HG03378 (cell line): ENCODE measurements around the gene MYO7B.
A peak's percentile ranks its signal among the peaks of the same experiment; 100 is the strongest.
"Not testable (repeated sequence)": the region's sequence is repeated elsewhere in the genome, so short reads cannot be mapped to it uniquely, and the experiment has no call there.

Source experiments
- ATAC-seq: cut with Tn5 transposase; IDR thresholded peaks from one replicate; pipeline ENCODE4 v1.9.1; 2021; ENCODE audit warnings: mild to moderate bottlenecking, moderate library complexity; ENCODE audit not compliant: unreplicated experiment

The MYO7B gene

DNA sequence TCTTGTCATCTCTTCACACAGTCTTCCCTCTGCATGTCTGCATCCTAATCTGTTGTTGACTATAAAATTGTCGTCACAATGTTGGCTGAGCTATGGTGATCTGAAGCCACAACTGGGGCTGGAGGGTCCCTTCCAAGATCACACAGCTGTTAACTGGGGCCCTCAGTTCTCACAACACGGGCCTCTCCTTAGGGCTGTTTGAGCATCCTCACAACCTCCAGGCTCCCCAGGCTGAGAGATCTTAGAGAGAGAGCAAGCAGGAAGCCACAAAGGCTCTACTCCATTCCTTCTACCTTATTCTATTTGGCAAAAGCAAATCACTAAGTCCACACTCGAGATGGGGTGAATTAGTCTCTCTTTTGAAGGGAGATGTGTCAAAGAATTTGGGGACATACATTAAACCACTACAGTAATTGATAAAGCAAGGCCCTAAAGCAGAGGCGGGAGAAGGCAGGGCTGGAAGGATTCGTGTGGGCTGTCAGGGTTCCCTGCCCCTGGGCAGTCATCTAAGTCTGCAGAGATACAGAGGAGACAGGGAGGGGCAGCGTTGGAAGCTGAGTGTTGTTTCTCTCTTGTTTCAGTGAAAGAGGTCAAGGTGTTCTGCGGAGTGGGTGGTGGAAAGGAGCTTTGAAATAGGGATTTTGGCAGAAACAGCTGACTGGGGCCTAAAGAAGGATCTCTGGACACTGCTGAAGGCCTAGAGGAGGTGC lies 15.9 kb downstream of the MYO7B start:
- ATAC-seq: no peak

DNA sequence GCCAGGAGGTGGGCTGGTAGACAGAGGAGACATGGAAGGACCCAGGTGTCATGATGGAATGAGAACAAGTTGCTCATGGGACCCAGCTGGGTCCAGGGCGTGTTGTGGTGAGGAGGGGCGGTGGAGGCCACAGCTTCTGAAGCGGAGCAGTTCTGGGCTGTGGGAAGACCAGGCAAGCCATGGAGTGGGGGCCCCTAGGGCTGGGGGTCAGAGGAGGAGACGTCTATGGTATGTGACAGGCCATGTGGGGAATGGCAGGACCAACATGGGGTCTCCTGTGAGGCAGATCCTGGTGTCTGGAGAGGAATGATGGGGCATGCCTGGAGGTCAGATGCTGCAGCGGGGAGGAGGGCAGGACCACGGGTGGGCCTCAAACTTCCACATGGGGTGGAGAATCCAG lies 16.9 kb downstream of the MYO7B start:
- ATAC-seq: no peak

DNA sequence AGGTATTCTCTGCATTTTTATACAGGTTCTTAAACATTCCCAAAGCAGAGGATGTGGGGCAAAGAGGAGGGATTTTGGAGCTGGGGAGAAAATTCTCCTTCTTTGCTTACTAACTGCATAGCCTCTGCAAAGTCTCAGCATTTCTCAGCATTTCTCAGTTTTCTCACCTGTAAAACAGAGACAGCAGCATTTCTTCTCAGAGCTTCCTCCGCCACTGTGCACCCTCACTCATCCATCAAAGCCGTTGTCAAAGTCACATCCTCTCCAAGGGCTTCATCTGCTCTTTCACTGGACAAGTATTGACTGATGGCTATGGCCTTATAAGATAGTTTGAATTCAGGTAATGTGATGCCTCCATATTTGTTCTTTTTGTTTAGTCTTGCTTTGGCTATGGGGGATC lies 17.4 kb downstream of the MYO7B start:
- no peak for ATAC-seq

DNA sequence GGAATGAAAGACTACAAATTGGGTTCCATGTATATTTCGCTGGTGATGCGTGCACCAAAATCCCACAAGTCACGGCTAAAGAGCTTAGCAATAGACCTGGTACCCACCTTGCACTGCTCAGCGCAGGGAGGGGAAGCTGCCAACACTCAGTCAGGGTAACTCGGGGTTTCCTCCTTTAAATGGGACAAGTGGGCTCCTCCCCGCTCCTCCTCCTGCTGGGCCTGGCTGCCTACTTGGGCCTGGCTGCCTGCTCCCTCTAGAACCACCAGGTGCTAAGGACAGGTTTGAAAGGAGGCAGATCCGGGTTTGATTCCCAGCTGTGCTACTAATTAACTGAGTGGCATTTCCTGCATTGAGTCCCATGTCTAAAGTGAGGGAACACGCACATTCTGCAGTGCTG lies 23.4 kb downstream of the MYO7B start:
- ATAC-seq: no peak

DNA sequence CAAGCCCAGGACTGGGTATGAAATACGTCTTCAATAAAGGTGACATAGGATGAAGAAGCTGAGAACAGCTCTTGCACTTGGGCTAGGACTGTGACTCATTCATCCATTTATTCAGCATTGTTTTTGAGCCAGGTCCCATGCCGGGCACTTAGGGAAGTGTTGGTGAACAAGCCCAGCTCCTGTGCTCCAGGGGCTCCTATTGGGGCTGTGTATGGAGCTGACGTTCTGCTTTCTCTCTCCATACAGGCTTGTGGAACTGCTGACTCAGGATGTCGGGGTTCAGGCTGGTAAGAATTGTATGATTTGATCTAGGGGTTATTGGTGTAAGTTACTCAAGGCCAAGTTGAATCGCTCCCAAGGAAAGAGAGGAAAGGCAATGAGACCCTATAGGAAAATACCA lies 24.0 kb downstream of the MYO7B start:
- ATAC-seq: no peak

DNA sequence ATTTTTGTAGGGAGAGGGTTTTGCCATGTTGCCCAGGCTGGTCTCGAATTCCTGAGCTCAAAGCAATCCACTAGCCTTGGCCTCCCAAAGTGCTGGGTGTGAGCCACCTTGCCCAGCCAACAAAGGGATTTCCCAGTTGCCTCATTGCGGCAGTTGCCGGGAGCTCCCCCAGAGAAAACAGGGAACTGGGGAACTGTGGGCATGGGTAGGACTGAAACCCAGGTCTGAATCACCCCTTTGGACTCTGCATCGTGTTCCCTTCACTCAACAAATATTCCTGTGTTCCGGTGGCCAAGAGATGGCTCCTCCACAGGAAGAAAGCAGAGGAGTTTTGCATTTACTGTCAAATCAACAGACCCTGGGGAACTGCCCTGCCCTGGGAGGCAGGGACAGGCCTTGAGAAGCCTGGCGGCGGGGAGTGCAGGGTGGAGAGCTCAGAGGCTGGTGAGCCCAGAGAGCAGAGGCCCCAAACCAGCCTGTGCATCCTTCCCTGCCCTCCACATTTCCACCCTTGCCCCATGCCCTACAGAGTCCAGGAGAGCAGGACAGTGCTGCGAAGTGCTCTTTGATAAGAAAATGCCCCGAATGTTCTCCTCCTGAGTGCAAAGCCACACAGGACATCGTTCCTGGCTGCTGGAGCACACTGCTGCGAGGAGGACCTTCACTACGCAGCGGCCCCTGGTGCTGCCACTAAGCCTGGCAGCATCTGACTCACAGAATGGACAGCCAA lies 24.9 kb downstream of the MYO7B start:
- no peak for ATAC-seq

DNA sequence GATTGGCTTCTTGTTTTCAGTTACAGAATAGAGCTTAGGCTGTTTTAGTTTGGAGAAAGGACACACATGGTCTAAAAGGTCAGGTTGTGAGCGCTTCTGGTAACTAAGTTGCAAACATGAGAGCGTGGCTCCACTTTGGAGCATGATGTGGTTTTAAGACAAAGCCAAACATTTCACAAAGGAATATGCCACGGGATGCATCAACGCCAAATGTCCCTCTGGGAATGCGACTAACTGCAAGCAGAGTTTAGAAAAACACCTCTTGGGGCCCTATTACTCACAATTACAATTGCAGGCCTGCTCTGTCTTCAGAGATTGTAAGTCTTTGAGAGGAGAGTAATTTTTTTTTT lies 25.4 kb downstream of the MYO7B start:
- ATAC-seq: no peak

DNA sequence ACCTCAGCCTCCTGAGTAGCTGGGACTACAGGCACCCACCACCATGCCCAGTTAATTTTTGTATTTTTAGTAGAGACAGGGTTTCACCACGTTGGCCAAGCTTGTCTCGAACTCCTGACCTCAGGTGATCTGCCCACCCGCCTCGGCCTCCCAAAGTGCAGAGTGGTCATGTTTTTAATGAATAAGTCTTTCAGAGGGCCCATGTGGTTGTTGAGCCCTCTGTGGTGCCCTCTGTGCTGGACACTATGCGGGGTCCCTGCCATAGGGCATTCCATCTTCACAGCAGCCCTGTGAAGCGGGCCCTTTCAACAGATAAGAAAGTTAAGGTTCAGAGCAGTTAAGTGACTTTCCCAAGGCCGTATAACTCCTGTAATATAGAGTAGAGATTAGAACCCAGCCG lies 25.9 kb downstream of the MYO7B start:
- no peak for ATAC-seq

DNA sequence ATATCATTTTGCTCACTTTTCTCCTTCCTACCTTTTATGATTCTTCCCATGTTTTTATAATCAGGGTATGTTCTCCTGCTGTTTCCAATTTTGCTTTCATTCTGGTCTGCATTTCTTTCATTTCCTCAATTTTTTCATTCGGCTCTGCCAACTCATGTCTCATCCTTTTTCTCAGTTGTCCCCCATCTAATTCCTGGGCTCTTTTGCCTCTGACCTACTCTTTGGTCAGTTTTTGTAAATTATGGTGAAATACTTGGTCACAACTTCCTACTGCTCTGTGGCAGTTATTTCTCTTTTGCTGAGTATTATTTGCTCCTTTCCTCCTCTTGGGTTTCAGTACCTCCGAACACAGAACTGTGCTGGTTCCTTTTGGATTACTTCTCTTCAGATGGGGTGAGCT lies 27.5 kb downstream of the MYO7B start:
- no peak for ATAC-seq

DNA sequence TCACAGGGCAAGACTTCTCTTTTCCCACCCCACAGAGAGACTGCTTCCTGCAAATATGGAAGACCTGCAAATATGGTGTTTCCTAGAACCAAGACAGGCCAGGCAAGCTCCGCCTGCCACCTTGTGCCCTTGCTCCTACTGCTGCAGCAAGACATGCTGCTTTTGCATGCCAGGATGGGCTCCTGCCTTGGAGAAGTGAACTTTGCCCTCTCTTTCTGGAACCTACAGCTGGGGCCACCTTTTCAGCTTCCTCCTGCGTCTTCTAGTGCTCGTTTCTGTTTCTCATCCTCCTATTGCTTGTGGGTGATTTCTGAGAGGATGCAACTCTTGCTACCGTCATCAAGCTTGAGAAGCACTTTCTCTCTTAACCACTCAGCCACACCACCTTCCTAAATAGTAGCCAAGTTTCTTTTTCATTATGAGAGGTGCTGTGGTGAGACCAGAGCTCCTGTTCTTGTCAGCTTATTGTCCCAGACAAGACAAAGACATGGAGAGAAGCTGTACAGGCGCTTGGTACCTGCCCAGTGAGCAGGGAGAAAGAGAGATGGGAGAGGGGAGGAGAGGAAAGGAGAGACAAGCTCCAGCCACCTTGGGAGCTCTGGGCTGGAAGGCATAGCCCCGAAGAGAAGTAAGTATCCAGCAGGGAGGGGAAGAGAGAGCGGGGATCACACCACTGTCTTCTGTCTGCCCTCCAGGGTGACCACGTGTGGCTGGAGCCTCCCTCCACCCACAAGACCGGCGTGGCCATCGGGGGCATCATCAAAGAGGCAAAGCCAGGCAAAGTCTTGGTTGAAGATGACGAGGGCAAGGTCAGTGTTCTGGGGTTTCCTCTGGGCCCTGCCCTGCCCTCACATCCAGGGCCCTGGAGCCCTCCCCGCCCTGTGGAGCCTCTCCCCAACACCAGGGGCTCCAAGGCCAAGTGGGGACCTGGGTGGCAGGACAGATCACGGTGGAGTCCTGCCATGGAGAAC lies 28.3 kb downstream of the MYO7B start:
- ATAC-seq: peak; percentile 99

DNA sequence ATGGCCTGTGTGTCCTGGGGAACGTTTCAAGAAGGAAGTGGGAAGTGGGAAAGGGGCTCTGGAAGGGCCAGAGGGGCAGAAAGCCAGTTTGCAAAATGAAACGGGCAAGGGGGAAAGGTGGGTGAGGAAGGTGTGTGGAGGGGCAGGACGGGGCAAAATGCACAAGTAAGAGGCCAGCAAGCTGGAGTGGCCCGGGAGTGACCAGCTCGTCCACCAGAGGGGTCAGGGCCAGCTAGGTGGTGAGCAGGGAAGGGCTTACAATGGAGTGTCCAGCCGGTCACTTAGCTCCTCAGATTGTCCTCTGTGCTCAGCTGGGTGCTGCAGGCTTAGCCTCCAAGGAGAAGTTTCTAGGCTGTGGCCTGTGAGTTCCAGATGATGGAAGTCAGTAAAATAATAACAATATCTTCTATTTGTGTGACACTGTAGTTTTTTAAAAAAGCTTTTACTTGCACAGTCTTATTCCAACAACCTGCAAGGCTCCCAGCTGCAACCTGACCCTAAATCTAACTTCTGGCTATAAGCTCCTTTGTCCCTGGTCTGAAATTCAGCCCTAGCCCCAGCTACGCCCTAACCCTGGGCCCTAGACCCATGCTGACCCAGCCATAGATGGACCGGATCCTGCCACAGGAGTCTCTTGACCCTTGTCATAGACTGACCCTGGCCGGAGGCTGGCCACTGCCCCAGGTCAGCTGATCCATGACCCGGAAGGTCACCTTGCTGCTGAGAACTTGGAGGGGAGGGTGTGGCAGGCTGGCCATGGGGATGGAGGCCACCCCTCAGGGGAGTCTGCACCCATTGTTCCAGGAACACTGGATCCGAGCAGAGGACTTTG lies 29.2 kb downstream of the MYO7B start:
- ATAC-seq: no peak

DNA sequence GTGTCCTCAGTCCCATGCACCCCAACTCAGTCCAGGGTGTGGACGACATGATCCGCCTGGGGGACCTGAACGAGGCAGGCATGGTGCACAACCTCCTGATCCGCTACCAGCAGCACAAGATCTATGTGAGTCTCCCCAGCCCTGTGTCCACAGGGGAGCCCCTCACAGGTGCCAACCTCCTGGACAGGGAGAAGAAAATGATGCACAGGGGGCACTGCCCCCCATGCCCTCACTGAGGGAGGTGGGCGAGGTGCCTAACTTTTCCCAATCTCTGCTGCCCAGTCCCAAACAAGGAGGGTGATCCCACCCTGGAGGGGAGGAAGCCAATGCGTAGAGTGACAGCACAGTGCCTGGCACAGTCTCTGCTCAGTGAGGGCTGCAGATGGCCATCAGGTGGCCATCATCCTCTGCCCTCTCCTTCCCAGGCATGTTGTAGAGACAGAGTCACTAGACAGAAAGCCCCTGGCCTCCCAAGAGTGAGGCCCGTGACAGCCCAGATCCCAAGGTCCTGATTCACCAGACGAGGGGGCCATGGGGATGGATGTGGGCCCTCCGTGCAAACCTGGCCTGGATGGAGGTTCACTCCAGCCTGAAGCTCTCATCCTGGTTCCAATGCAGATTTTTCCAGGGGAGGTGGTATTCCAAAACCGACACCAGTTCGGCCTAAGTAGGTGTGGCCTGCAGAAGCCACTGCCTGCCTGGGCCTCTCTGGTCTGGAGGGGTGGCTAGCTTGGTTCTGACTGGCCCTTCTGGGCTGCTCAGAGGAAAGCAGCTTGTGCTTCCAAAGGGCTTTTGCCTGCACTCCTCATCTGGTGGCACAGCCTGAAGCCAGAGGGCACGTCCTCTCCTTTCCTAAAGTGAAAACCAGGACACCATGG lies 30.0 kb downstream of the MYO7B start:
- no peak for ATAC-seq

DNA sequence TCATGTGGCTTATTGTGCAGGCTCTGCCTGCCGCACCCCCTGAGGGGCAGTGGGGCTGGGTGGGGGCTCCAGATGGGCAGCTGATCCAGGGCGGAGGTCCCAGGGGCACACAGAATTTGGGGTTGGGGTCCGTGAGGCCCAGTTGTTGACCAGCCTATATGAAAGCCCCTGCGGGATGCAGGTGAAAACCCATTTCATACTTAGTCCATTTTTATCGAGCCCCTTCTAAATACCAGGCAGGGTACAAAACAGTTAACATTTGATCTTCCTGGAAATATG lies 30.6 kb downstream of the MYO7B start:
- ATAC-seq: no peak

DNA sequence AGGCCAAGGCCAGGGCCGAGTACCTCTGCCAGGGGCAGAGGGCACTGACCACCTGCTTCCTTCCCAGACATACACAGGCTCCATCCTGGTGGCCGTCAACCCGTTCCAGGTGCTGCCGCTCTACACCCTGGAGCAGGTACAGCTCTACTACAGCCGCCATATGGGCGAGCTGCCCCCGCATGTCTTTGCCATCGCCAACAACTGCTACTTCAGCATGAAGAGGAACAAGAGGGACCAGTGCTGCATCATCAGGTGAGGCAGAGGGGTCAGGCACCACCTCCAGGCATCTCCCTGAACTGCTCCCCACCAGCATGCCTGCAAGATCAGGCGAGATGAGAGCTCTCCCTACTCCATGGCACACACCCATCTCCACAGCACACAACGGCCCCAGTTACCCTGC lies 31.1 kb downstream of the MYO7B start:
- ATAC-seq: no peak

DNA sequence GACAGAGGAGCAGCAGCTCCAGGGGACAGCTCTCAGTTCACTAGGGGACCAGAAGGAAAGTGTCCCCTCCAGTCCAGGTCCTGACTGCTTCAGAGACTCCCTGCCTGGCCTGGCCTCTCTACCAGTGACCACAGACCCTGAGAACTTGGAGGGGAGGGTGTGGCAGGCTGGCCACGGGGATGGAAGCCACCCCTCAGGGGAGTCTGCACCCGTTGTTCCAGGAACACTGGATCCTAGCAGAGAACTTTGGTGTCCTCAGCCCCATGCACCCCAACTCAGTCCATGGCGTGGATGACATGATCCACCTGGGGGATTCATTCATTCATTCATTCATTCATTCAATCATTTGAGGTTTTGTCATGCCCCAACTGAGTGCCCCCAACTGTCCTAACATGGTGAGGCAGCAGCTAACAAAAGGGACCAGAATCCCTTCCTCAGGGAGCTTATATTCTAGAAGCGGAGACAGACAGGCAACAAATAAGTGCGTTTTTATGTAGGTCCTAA lies 31.9 kb downstream of the MYO7B start:
- ATAC-seq: no peak

DNA sequence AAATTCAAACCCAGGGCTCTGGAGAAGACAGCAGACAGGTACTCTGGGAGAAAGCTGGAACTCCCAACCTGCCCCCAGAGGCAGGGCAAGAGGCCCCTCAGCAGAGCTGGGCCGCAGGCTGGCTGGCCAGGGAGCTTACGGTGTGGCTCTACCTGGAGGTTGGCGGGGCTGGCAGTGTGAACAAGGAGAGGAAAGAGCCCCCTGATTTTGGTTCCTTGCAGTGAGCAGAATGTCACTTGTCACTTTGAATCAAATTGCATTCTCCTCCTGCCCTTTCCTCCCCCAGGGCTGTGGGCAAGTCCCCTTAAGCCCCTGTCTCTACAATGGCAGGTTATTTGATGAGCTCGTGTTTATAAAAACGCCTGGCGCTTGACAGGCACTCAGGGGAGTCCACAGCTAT lies 32.6 kb downstream of the MYO7B start:
- no peak for ATAC-seq

DNA sequence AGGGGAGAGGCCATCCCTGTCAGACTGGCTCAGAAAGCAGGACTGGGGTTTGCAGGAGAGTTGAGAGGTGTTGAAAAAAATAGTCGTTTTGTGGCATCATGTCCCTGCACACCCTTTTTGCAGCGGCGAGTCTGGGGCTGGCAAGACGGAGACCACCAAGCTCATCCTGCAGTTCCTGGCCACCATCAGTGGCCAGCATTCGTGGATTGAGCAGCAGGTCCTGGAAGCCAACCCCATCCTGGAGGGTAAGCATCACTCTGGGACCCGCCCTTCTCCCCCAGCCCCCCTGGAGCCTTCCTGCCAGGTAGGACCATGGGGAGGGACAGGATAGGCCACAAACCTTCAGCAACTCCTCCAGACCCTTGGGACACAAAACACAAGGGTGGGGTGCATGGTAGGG lies 34.2 kb downstream of the MYO7B start:
- ATAC-seq: no peak

DNA sequence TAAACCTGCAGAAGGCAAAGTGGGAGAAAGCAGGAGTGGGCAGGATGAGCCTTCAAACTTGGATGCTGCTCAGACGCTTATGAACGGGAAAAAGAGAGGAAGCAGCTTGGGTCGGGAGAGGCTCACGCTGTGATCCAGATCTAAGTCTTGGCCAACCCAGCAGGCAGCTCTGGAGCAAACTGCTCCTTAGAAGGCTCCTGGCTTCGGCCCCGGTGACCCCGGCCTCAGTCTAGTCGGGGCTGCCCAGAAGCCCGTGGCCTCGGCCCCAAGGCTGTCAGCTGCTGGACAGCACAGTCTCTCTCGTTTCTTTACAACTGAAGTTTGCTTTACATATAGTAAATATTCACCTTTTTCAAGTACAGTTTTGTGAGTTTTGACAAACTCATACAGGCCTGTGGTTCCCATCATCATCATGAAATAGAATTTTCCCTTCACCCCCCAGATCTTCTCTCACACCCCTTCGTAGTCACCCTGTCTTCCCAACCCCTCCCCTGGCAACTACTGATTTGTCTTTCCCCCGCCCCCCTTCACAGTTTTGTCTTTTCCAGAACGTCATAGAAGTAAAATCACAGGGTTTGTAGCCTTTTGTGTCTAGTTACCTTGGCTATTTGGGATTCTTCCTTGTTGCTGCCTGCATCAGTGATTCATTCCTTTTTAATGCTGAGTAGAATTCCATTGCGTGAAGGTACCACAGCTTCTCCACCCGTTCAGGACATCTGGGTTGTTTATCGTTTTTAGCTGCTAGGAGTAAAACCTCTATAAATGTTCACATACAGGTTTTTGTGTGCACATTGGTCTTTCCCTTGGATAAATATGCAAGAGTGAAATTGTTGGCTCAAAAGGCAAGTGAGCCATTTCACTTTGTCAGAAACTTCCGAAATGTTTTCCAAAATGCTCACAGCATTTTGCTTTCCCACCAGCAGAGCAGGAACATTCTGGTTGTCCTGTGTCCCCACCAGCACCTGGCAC lies 35.1 kb downstream of the MYO7B start:
- ATAC-seq: no peak

DNA sequence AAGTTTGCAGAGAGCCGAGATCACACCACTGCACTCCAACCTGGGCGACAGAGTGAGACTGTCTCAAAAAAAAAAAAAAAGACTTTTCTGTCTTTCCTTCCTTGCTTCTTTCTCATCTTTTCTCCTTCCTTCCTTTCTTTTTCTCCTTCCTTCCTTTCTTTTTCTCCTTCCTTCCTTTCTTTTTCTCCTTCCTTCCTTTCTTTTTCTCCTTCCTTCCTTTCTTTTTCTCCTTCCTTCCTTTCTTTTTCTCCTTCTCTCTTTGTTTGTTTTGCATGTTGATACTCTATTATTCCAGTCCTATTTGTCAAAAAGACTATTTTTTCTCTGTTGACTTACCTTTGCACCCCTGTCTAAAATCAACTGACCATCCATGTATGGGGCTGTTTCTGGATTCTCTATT lies 36.9 kb downstream of the MYO7B start:
- not testable (repeated sequence) for ATAC-seq
